ENCODE results near the gene PPM1E. TPM values are rescaled to one million over a fixed set of nuclear protein-coding genes. Genes with fewer than 3 reads are reported as not detected.

PPM1E gene
- 52.3 TPM for total RNA-seq

GRCh38 chr17:58755577-58756245, at the start of gene PPM1E:
TSS of gene PPM1E (plus strand) at chr17:58755854.

Small RNAs within 50 kb of the gene (small RNA-seq; reads per million reads assigned to genes)
- not detected for gene AC025521.1 (ENCODE audit: low replicate concordance)
- not detected for gene RF00017 (ENCODE audit: low replicate concordance)
- gene RNU6-518P (ENCODE audit: low replicate concordance) = not detected

Other genes with a start within 250 kb of the PPM1E start
- gene MTMR4, start 241.2 kb upstream of the PPM1E start, total RNA-seq = 159 TPM
- gene TEX14, start 63.8 kb upstream of the PPM1E start, total RNA-seq = 0.94 TPM
- 42.6 TPM for gene RAD51C, start 63.3 kb upstream of the PPM1E start, total RNA-seq

Data from parietal lobe (tissue), 2 donors.